ENCODE data around the gene EEF2.

DNA sequence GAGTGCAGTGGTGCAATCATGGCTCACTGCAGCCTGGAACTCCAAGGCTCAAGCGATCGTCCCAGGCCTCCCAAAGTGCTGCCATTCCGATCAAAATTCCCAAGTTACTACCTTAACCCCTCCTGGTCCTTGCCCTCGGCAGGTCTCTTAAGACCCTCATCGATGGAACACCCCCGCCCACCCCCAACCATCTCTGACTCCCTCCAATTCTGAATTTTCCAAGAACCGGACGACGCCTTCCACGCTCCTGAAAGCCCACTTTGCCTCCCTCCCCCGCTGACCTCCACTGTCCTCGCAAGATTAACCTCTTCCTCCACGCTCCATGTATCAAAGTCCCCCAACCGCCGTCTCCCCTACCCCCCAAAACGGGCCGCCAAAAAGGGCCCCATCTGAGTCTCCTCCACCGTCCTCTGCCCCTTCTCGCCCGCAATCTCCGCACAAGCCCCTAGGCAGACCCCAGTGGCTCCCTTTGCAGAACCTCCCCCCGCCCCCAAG is 14.9 kb downstream of the EEF2 start:
- TF ChIP-seq CTCF (conservative IDR thresholded peaks at IDR 0.05; ENCODE audit: low read depth, low read length) (no peak), EZH2 (IDR thresholded peaks at IDR 0.05; ENCODE audit: borderline replicate concordance, low read depth, low read length, poor library complexity, severe bottlenecking) (no peak)

Measured in A673 (cell line).